GM12892 (cell line): ENCODE data around the gene KRTAP19-2. TPM values are rescaled to one million over a fixed set of nuclear protein-coding genes. Genes with fewer than 3 reads are reported as not detected.
"Not testable (repeated sequence)": the region's sequence is repeated elsewhere in the genome, so short reads cannot be mapped to it uniquely, and the experiment has no call there.

Source experiments
- DNase-seq: peaks from one replicate; pipeline ENCODE4 v3.0.0; 2011; ENCODE audit not compliant: insufficient read length
- FAIRE-seq: peaks from 2 replicates; lab custom pipeline; 2011; peaks lifted over from hg19 to GRCh38; lab: Jason Lieb, UNC
- POLR2A ChIP-seq: IDR thresholded peaks from 2 replicates; pipeline ENCODE4 v1.6.1; 2011; ENCODE audit warnings: low read depth, low read length, control low read depth
- POLR2AphosphoS5 ChIP-seq: IDR thresholded peaks from 2 replicates; pipeline ENCODE4 v1.6.1; 2011; ENCODE audit warnings: low read depth, low read length, control low read depth
- TAF1 ChIP-seq: IDR thresholded peaks from 2 replicates; pipeline ENCODE4 v1.6.1; 2011; ENCODE audit warnings: low read depth, mild to moderate bottlenecking, control low read depth, low read length, borderline replicate concordance
- polyA plus RNA-seq: library from polyadenylated mRNA; unstranded; fragments of >200 nt; gene quantifications from one replicate; pipeline ENCODE4 v1.2.1, GENCODE V29; 2012; ENCODE audit warnings: missing spikeins, inconsistent platforms; ENCODE audit not compliant: missing spikeins

KRTAP19-2 gene
- polyA plus RNA-seq = not detected

DNA sequence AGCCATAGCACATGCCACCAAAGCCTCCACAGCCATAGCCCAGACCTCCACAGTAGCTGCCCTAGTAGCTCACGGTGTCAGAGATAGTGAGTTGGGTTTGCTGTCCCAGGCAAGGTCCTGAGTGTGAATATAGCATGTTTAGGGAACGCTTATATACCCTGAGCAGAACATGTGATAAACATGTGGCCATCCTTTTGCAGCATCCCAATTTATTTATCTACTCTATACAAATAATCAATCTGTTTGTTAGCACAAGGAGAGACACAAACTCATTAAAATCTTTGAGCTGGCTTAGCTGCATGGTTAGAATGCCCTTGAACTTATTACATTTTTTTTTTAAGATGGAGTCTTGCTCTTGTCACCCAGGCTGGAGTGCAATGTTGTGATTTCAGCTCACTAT, at the start of gene KRTAP19-2:
Gene KRTAP19-2, minus strand, starts transcription at position 101 of the 400 bp plus-strand sequence. Its CDS starts 88 bp downstream, at position 13.
- no peak for FAIRE-seq
- TF ChIP-seq POLR2A (no peak), TAF1 (no peak), POLR2AphosphoS5 (no peak)
- no peak for DNase-seq

GRCh38 chr21:30518876-30519275, 31.6 kb upstream of the KRTAP19-2 start:
- no peak for FAIRE-seq
- no peak for TF ChIP-seq POLR2A
- TF ChIP-seq TAF1 = no peak
- no peak for DNase-seq

DNA sequence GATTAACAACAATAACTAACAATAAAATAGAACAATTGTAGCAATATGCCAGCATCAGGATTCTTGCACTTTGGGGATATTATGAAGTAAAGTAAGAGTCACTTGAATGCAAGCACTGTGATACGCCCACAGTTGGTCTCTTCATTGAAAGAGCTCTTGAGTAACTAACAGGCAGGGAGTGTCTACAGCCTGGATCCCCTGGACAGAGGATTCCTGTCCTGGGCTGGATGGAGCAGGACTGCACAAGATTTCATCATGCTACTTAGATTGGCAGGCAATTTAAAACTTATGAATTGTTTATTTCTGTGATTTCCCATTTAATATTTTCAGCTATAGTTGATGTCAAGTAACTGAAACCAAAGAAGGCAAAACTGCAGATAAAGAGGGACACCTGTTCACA, 28.4 kb upstream of the KRTAP19-2 start:
- FAIRE-seq (no peak), DNase-seq (no peak)
- TF ChIP-seq TAF1 (no peak), POLR2A (no peak), POLR2AphosphoS5 (no peak)

GRCh38 chr21:30505621-30506205, 18.5 kb upstream of the KRTAP19-2 start:
- DNase-seq, FAIRE-seq: not testable (repeated sequence)

GRCh38 chr21:30502041-30502440, 14.8 kb upstream of the KRTAP19-2 start, which contains the start of gene KRTAP19-5:
Gene KRTAP19-5 (minus strand): TSS chr21:30502141. CDS start chr21:30502090, 51 bp downstream.
- no peak for TF ChIP-seq POLR2A
- FAIRE-seq = no peak

GRCh38 chr21:30497065-30497464, 9.8 kb upstream of the KRTAP19-2 start, which contains the start of gene KRTAP19-4:
Gene KRTAP19-4 (minus strand): TSS chr21:30497165. CDS start chr21:30497110, 55 bp downstream.
- no peak for TF ChIP-seq POLR2AphosphoS5
- TF ChIP-seq TAF1 = no peak
- TF ChIP-seq POLR2A = no peak
- FAIRE-seq (no peak), DNase-seq (no peak)

More at GRCh38 chr21:30502041-30502440, 14.8 kb upstream of the KRTAP19-2 start, which contains the start of gene KRTAP19-5:
- no peak for DNase-seq

DNA sequence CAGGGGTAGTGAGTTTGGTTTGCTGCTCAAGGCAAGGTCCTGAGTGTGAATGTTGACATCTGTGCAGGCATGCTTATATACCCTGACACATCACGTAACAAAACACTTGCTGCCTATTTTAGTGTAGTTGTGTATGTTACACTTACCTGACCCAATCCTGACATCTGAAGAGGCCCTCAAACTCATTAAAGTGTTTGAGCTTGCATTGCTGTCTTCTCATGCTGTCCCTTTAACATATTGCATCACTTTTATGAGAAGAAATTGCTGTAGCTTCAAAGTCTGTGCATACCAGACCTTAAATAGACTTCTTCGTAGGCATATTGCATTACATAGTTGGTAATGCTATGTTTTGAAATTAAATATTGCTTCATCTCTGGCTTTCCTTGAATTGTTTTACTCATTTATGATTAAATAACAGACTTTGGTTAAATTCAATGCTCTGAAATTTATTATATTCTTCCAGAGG, 4.8 kb upstream of the KRTAP19-2 start, which contains the start of gene KRTAP19-3:
Gene KRTAP19-3, minus strand, starts transcription at position 51 of the 466 bp plus-strand sequence. CDS start 56 bp downstream, outside the sequence.
- TF ChIP-seq POLR2A (no peak), TAF1 (no peak), POLR2AphosphoS5 (no peak)
- DNase-seq (no peak), FAIRE-seq (no peak)

- FAIRE-seq (no peak), DNase-seq (no peak)
- TF ChIP-seq TAF1 = no peak
- no peak for TF ChIP-seq POLR2AphosphoS5
- no peak for TF ChIP-seq POLR2A
Measured at GRCh38 chr21:30486180-30486579, 1.1 kb downstream of the KRTAP19-2 start.

- no peak for FAIRE-seq
- no peak for TF ChIP-seq TAF1
- DNase-seq = no peak
Measured at GRCh38 chr21:30482130-30482529, 5.1 kb downstream of the KRTAP19-2 start.

- FAIRE-seq = no peak
Measured at GRCh38 chr21:30480145-30480544, 7.1 kb downstream of the KRTAP19-2 start, which contains the start of gene KRTAP19-1. Gene KRTAP19-1 (minus strand): TSS chr21:30480367. CDS start chr21:30480317, 50 bp downstream.

GRCh38 chr21:30479259-30479658, 8.0 kb downstream of the KRTAP19-2 start:
- DNase-seq (no peak), FAIRE-seq (no peak)
- no peak for TF ChIP-seq POLR2A
- TF ChIP-seq TAF1 = no peak

More at GRCh38 chr21:30480145-30480544, 7.1 kb downstream of the KRTAP19-2 start, which contains the start of gene KRTAP19-1:
- no peak for TF ChIP-seq POLR2AphosphoS5
- no peak for TF ChIP-seq TAF1
- no peak for TF ChIP-seq POLR2A
- DNase-seq = no peak

DNA sequence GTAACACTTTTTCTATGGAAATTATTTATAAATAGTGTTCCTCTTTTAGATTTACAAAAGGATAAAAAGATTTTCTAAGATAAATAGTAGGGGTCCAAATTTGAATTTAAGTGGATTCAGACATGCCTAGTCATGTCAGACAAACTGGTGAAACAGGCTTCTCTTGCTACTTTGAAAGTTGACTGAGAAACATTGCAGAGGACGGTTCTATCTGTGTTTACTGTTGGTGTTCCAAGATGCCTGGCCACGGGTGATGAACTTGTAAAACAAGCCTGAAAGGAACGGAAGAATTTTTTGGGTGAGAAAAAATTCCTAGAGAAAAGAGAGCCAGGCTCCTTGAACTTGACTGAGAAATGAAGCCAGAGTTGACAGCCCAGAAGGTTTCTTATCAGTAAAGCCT, 9.2 kb downstream of the KRTAP19-2 start:
- no peak for TF ChIP-seq TAF1
- TF ChIP-seq POLR2AphosphoS5 = no peak
- no peak for TF ChIP-seq POLR2A
- FAIRE-seq (no peak), DNase-seq (no peak)

GRCh38 chr21:30468900-30469714, 18.1 kb downstream of the KRTAP19-2 start:
- no peak for DNase-seq
- TF ChIP-seq POLR2A (no peak), POLR2AphosphoS5 (no peak), TAF1 (no peak)
- no peak for FAIRE-seq
